ENCODE results near the gene KIF2B. TPM values are rescaled to one million over a fixed set of nuclear protein-coding genes. Genes with fewer than 3 reads are reported as not detected.
"Not testable (repeated sequence)": the region's sequence is repeated elsewhere in the genome, so short reads cannot be mapped to it uniquely, and the experiment has no call there.

The KIF2B gene
- total RNA-seq, 1 experiment from 2014 or later, result not detected

GRCh38 chr17:53819956-53820355 lies 2.8 kb upstream of the KIF2B start:
- H3K9me3 Mint-ChIP-seq (ENCODE audit: low read depth, unreplicated experiment), result peaks cover 4% of the 10 kb centered on the region
- BruUV-seq (replicated peaks), result no TSS peak
- TF ChIP-seq, protein P1, sequence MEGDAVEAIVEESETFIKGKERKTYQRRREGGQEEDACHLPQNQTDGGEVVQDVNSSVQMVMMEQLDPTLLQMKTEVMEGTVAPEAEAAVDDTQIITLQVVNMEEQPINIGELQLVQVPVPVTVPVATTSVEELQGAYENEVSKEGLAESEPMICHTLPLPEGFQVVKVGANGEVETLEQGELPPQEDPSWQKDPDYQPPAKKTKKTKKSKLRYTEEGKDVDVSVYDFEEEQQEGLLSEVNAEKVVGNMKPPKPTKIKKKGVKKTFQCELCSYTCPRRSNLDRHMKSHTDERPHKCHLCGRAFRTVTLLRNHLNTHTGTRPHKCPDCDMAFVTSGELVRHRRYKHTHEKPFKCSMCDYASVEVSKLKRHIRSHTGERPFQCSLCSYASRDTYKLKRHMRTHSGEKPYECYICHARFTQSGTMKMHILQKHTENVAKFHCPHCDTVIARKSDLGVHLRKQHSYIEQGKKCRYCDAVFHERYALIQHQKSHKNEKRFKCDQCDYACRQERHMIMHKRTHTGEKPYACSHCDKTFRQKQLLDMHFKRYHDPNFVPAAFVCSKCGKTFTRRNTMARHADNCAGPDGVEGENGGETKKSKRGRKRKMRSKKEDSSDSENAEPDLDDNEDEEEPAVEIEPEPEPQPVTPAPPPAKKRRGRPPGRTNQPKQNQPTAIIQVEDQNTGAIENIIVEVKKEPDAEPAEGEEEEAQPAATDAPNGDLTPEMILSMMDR (IDR thresholded peaks at IDR 0.05; ENCODE audit: unreplicated experiment), result no peak
- no peaks in the 10 kb centered on the region for H3K27me3 Mint-ChIP-seq (ENCODE audit: unreplicated experiment)
- no peaks in the 10 kb centered on the region for H3K36me3 Mint-ChIP-seq (ENCODE audit: insufficient read depth, unreplicated experiment)
- H3K4me3 Mint-ChIP-seq (ENCODE audit: low read depth, unreplicated experiment), result no peak overlapping the region
- no peak for DNase-seq
- H3K4me1 Mint-ChIP-seq (ENCODE audit: low read depth, unreplicated experiment), result no peaks in the 10 kb centered on the region
- CTCF ChIA-PET, result interaction anchor here (1.1 kb wide), 1 partner anchor 15 kb away, joined by 15 read pairs; no protein-coding TSS in a partner anchor
- H3K27ac Mint-ChIP-seq (ENCODE audit: unreplicated experiment), result no peak overlapping the region
- intact Hi-C loops (cut with micrococcal nuclease; ENCODE audit: unreplicated experiment), result no loop called here

DNA sequence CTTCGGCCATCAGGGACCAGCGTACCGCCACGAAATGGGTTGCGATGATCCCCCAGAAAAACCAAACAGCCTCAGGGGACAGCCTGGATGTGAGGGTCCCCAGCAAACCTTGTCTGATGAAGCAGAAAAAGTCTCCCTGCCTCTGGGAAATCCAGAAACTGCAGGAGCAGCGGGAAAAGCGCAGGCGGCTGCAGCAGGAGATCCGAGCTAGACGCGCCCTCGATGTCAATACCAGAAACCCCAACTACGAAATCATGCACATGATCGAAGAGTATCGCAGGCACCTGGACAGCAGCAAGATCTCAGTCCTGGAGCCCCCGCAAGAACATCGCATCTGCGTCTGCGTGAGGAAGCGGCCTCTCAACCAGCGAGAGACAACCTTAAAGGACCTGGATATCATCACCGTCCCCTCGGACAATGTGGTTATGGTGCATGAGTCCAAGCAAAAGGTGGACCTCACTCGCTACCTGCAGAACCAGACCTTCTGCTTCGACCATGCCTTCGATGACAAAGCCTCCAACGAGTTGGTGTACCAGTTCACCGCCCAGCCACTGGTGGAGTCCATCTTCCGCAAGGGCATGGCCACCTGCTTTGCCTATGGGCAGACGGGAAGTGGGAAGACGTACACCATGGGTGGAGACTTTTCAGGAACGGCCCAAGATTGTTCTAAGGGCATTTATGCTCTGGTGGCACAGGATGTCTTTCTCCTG lies 769 bp downstream of the KIF2B start:
- CTCF ChIA-PET, result no interaction called here
- no peak for DNase-seq
- TF ChIP-seq, protein P1 (IDR thresholded peaks at IDR 0.05; ENCODE audit: unreplicated experiment), result no peak
- Mint-ChIP-seq H3K27ac (ENCODE audit: unreplicated experiment) (no peak overlapping the region), H3K4me3 (ENCODE audit: low read depth, unreplicated experiment) (no peak overlapping the region), H3K36me3 (ENCODE audit: insufficient read depth, unreplicated experiment) (no peaks in the 10 kb centered on the region), H3K27me3 (ENCODE audit: unreplicated experiment) (no peaks in the 10 kb centered on the region), H3K9me3 (ENCODE audit: low read depth, unreplicated experiment) (peaks cover 4% of the 10 kb centered on the region), H3K4me1 (ENCODE audit: low read depth, unreplicated experiment) (no peaks in the 10 kb centered on the region)
- BruUV-seq (replicated peaks), result no TSS peak
- intact Hi-C loops (cut with micrococcal nuclease; ENCODE audit: unreplicated experiment), result no loop called here

DNA sequence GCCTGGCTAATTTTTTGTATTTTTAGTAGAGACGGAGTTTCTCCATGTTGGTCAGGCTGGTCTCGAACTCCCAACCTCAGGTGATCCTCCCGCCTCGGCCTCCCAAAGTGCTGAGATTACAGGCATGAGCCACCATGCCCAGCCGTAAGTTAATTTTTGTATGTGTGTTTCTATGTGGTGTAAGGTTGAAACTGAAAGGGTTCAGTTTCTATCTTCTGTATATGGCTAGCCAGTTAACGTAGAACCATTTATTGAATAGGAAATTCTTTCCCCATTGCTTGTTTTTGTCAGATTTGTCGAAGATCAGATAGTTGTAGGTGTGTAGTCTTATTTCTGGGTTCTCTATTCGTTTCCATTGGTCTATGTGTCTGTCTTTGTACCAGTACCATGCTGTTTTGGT lies 12.0 kb downstream of the KIF2B start:
- not testable (repeated sequence) for H3K9me3 Mint-ChIP-seq (ENCODE audit: low read depth, unreplicated experiment); DNase-seq; BruUV-seq (replicated peaks); H3K27me3 Mint-ChIP-seq (ENCODE audit: unreplicated experiment); H3K4me3 Mint-ChIP-seq (ENCODE audit: low read depth, unreplicated experiment); H3K27ac Mint-ChIP-seq (ENCODE audit: unreplicated experiment); H3K36me3 Mint-ChIP-seq (ENCODE audit: insufficient read depth, unreplicated experiment)
- intact Hi-C loops (cut with micrococcal nuclease; ENCODE audit: unreplicated experiment), result loop anchor here (5.0 to 10.0 kb wide), 2 partner anchors 317 to 800 kb away; no protein-coding TSS in a partner anchor
- CTCF ChIA-PET, result interaction anchor here (0.8 kb wide), 1 partner anchor 14 kb away, joined by 15 read pairs; no protein-coding TSS in a partner anchor
- H3K4me1 Mint-ChIP-seq (ENCODE audit: low read depth, unreplicated experiment), result peaks cover 14% of the 10 kb centered on the region

- no peak for DNase-seq
- no peak overlapping the region for H3K4me3 Mint-ChIP-seq (ENCODE audit: low read depth, unreplicated experiment)
- H3K4me1 Mint-ChIP-seq (ENCODE audit: low read depth, unreplicated experiment), result peaks cover 14% of the 10 kb centered on the region
- intact Hi-C loops (cut with micrococcal nuclease; ENCODE audit: unreplicated experiment), result loop anchor here (5.0 to 10.0 kb wide), 2 partner anchors 320 to 802 kb away; no protein-coding TSS in a partner anchor
- BruUV-seq (replicated peaks), result no TSS peak
- H3K27me3 Mint-ChIP-seq (ENCODE audit: unreplicated experiment), result no peaks in the 10 kb centered on the region
- no peaks in the 10 kb centered on the region for H3K9me3 Mint-ChIP-seq (ENCODE audit: low read depth, unreplicated experiment)
- no peak overlapping the region for H3K27ac Mint-ChIP-seq (ENCODE audit: unreplicated experiment)
- TF ChIP-seq, protein P1 (IDR thresholded peaks at IDR 0.05; ENCODE audit: unreplicated experiment), result no peak
- CTCF ChIA-PET, result no interaction called here
- H3K36me3 Mint-ChIP-seq (ENCODE audit: insufficient read depth, unreplicated experiment), result no peaks in the 10 kb centered on the region
Observed at GRCh38 chr17:53837131-53837530, 14.4 kb downstream of the KIF2B start.

- no peaks in the 10 kb centered on the region for H3K4me1 Mint-ChIP-seq (ENCODE audit: low read depth, unreplicated experiment)
- CTCF ChIA-PET, result no interaction called here
- BruUV-seq (replicated peaks), result no TSS peak
- H3K27ac Mint-ChIP-seq (ENCODE audit: unreplicated experiment), result no peak overlapping the region
- no peaks in the 10 kb centered on the region for H3K27me3 Mint-ChIP-seq (ENCODE audit: unreplicated experiment)
- peak overlapping the region; percentile 21 for H3K4me3 Mint-ChIP-seq (ENCODE audit: low read depth, unreplicated experiment)
- intact Hi-C loops (cut with micrococcal nuclease; ENCODE audit: unreplicated experiment), result no loop called here
- H3K9me3 Mint-ChIP-seq (ENCODE audit: low read depth, unreplicated experiment), result no peaks in the 10 kb centered on the region
- DNase-seq, result no peak
- no peaks in the 10 kb centered on the region for H3K36me3 Mint-ChIP-seq (ENCODE audit: insufficient read depth, unreplicated experiment)
- TF ChIP-seq, protein P1 (IDR thresholded peaks at IDR 0.05; ENCODE audit: unreplicated experiment), result no peak
Observed at GRCh38 chr17:53844491-53845107, 21.9 kb downstream of the KIF2B start.

DNA sequence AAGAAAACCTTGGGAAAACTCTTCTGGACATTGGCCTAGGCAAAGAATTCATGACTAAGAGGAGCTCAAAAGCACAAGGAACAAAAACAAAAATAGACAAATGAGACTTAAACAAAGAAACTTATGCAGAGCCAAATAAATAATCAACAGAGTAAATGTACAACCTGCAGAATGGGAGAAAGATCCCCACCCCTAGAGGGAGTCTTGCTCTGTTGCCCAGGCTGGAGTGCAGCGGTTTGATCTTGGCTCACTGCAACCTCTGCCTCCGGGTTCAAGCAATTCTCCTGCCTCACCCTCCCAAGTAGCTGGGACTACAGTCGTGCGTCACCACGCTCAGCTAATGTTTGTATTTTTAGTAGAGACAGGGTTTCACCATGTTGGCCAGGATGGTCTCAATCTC lies 48.4 kb downstream of the KIF2B start:
- CTCF ChIA-PET; BruUV-seq (replicated peaks); H3K27me3 Mint-ChIP-seq (ENCODE audit: unreplicated experiment); intact Hi-C loops (cut with micrococcal nuclease; ENCODE audit: unreplicated experiment); H3K27ac Mint-ChIP-seq (ENCODE audit: unreplicated experiment); H3K36me3 Mint-ChIP-seq (ENCODE audit: insufficient read depth, unreplicated experiment); H3K4me1 Mint-ChIP-seq (ENCODE audit: low read depth, unreplicated experiment); H3K4me3 Mint-ChIP-seq (ENCODE audit: low read depth, unreplicated experiment); H3K9me3 Mint-ChIP-seq (ENCODE audit: low read depth, unreplicated experiment); DNase-seq: not testable (repeated sequence)
